Measurements from ENCODE around the gene OTUD7B.
A peak's percentile ranks its signal among the peaks of the same experiment; 100 is the strongest.

GRCh38 chr1:149942207-149942606 is 68.3 kb downstream of the OTUD7B start:
- TF ChIP-seq CTCF (conservative IDR thresholded peaks at IDR 0.05; ENCODE audit: low read depth, low read length) (peak; percentile 30; the same call in 1 of the 2 replicates), EZH2phosphoT487 (IDR thresholded peaks at IDR 0.05; ENCODE audit: borderline replicate concordance, low read length) (no peak), EZH2 (IDR thresholded peaks at IDR 0.05; ENCODE audit: low read length, unreplicated experiment) (no peak)

Data from PC-3 (cell line).